SW480 (cell line): ENCODE data around the gene NANOG.
"Not testable (repeated sequence)": the region's sequence is repeated elsewhere in the genome, so short reads cannot be mapped to it uniquely, and the experiment has no call there.

Experiments used
- DNase-seq: peaks from one replicate; pipeline ENCODE4 v3.0.0-alpha.2; 2016; ENCODE audit warnings: low spot score

NANOG gene

DNA sequence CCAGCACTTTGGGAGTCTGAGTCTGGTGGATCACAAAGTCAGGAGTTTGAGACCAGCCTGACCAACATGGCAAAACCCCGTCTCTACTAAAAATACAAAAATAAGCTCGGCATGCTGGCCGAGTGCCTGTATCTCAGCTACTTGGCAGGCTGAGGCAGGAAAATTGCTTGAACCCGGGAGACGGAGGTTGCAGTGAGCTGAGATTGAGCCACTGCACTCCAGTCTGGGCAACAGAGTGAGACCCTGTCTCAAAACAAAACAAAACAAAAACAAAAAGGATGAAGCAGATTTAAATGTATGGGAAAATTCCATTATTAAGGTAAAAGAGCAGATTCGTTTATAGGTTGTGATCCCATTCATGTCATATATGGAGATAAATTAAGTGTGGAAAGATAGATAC is 17.1 kb downstream of the NANOG start:
- DNase-seq: not testable (repeated sequence)

DNA sequence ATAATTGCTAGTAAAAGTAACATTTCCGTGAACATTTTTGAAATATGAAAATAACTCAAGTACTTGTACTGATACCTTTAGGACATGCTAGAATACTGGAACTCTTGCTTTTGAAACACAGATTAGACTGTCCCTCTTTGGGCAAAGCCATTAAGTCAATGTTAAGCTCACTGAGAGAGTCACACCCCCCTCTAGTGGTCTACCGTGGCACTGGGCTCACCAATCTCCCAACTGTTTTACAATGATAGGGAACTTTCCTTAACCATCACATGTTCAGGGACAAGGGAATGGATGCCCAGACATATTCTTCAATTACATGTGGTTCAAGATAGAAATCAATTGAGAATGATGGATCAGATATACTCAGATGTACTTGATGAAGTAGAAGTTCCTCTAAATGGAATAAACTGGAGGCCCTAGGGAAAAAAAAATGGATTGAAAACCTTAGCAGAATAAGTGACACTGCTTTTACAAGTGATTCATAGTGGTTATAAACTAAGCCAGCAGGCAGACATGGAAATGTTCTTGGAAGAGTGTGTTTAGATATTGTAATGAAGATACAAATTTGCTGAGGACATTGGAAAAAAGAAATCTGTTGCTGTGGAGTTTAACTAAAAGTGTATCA is 17.8 kb downstream of the NANOG start:
- peak; percentile 80 for DNase-seq

DNA sequence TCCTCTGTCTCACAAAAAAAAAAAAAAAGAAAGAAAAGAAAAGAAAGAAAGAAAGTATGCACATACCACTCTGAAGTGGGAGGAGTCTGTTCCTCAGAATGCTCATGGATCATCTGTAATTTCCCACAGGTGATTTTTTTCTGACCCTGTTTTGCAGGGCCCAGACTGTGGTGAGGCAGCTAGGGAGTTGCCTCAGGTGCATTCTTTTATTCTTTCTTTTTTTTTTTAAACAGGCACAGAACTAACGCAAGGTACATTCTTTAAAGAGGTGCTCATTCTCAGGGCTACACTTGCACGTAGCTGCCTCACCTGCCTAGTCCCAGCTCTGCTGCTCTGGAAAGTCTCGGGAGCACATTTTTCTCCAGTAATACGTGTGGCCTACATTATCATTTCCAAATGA is 36.6 kb downstream of the NANOG start:
- DNase-seq: peak; percentile 63

DNA sequence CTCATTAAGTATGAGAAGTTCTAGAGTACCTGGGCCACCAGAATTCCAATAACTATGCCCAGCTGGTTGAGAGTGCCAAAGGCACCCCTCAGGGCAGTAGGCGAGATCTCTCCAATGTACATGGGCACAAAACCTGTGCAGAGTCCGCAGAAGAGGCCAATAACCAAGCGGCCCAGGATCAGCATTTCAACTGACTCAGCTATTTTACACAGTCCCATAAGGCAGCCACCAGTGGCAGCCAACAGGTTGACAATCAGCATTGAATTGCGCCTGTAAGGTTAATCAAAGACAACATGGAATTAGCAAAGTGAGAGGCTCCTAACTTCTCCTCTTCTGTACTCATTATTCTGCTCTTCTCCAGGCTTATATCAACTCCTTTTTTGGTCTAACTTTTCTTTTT is 40.5 kb downstream of the NANOG start:
- not testable (repeated sequence) for DNase-seq

DNA sequence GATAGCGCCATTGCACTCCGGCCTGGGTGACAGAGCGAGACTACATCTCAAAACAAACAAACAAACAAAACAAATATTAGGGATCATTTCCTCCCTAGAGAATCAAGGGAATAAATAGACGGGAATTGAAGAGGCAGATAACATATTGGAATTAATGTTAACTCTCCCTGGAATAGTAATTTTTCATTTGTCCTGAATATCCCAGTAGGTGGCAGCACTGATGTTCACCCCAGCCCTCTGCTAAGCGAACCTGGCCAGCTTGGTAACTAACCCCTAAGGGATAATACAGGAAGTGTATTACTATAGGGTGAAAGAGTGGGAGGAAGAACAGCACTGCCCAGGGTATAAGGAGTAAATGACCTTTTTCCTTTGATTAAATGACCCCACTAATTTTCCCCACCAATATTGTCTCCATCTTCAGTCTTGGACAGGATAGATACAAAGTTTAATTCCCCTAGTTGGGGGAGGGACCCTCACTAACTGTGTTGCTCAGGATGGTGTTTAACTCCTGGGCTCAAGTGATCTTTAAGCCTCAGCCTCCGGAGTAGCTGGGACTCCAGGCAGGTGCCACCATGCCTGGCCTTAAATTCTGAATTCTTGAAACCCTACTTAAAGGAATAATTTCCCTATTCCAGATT is 43.0 kb downstream of the NANOG start:
- DNase-seq: peak; percentile 89

DNA sequence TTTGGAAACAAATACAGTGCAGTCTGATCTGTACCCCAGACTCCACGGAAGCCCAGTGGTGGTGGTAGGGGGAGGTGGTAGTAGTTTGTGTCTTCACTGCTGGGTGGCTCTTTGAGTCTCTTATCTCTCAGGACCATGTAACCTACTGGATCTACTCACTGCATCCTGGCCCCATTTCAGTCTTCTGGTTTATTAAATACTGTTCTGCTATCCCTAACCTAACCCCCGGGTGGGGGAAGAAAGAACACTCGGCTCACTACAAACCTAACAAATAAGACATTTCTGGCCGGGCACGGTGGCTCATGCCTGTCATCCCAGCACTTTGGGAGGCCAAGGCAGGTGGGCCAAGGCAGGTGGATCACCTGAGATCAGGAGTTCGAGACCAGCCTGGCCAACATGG is 44.0 kb downstream of the NANOG start:
- DNase-seq: not testable (repeated sequence)

DNA sequence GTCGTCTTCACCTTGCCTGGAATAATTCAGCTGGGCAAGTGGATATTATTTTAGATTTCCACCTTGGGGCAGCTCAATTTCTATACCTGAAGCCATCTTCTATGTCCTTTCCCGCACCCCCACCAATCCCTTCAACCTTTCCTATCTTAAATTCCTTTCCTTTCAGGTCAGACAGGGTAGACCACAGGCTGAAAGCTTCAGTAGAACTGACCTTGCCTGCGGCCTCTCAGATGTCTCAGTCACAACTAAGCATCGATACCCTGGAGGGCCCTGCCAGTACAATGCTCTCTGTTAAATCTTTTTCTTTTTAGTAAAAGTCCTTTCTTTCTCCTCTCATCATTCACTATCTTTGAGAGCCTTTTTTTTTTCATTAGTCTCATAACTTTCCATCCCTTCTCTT is 44.6 kb downstream of the NANOG start:
- peak; percentile 58 for DNase-seq

DNA sequence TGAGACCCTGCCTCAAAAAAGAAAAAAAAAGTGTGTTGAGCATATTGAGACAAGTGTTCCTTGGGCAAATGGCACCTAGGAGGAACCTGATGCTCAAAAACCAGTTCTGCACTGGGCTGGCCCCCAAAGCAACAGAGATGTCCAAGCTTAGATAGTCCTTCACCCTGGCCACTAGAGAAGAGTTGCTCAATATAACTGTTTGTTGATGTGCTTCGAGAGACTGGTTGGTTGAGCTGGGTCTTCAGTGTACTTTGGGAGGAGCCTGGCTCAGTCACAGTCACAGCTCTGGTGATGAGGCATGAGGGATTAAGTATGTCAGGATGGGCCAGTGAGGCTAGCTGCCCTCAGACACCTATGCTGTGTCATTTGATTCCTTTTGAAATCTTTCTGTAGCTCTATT is 45.5 kb downstream of the NANOG start:
- no peak for DNase-seq

DNA sequence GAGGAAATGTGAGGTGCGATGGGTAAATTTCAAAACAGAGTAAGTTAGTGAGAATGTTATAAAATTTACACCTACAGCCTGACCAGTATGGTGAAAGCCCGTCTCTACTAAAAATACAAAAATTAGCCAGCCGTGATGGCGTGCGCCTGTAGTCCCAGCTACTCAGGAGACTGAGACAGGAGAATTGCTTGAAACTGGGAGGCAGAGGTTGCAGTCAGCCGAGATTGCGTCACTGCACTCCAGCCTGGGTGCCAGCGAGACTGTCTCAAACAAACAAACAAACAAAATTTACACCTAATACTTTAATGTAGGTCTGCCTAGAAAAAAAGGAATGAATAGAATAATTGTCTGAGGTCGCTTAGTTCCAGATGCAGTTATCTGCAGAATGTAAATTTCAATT is 45.9 kb downstream of the NANOG start:
- DNase-seq: no peak

DNA sequence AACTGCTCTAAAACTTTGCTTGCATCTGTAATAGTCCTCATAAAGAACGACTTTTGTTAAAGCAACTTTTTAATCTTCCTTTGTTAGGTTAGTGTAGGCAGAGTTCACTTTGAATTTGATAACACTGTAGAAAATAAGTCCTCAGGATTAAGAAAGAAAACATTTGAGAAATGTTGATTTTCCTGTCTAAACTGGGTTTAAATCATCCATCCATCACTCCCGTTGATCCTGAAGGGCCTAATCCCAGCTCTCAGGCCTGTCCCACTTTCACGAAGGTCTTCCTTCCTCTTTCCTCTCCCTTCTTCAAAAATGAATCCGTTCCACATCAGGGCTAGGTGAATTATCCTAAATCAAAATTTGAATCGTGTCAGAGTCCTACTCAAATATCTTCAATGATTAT is 46.6 kb downstream of the NANOG start:
- DNase-seq: no peak

DNA sequence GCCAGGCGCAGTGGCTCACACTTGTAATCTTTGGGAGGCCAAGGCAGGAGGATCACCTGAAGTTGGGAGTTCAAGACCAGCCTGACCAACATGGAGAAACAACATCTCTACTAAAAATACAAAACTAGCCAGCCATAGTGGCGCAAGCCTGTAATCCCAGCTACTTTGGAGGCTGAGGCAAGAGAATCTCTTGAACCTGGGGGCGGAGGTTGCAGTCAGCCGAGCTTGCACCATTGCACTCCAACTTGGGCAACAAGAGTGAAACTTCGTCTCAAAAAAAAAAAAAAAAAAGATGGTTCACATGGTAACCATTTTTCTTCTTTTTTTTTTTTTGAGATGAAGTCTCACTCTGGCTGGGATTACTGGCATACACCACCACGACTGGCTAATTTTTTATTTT is 48.2 kb downstream of the NANOG start:
- DNase-seq: no peak

DNA sequence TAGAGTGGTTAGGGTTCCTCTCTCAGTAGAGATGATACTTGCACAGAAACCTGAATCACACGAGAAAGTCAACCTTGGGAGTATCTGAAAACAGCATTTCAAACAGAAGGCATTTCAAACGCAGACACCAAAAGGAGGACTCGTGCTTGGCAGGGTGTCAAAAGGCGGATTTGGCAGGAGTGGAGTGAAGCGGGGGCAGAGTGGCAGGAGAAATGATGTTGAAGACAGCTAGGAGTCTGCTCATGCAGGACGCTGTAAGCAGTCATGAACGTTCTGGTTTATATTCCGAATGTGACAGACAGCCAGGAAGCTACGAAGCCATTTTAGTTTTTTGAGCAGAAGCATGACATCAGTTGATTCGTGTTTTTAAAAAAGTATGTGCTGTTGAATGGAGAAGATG is 50.0 kb downstream of the NANOG start:
- DNase-seq: not testable (repeated sequence)

DNA sequence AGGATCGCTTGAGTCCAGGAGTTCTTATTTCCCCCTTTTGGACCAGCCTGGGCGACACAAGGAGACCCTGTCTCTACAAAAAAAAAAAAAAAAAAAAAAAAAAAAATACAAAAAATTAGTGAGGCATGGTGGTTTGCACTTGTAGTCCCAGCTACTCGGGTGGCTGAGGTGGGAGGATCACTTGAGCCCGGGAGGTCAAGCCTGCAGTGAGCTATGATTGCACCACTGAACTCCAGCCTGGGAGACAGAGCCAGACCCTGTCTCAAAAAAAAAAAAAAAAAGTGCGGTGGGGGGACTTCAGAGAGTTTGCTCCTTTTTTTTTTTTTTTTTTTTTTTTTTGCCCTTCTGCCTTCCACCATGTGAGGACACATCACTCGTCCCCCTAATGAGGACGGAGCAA is 50.6 kb downstream of the NANOG start:
- DNase-seq: not testable (repeated sequence)

DNA sequence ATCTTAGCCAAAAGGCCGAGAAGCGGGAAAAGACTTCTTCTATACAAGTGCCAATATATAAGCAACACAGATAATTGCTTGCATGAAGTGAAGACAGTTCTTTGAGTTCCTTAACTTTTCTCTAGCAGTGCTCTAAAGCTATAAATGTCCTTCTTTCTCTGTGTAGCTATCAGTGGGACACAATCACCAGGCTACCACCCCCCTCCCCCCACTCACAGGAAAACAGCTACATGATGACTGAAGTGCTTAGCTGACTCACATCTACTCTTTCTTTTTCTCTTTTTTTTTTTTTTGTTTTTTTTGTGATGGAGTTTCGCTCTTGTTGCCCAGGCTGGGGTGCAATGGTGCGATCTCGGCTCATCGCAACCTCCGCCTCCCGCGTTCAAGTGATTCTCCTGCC is 53.2 kb downstream of the NANOG start:
- not testable (repeated sequence) for DNase-seq

DNA sequence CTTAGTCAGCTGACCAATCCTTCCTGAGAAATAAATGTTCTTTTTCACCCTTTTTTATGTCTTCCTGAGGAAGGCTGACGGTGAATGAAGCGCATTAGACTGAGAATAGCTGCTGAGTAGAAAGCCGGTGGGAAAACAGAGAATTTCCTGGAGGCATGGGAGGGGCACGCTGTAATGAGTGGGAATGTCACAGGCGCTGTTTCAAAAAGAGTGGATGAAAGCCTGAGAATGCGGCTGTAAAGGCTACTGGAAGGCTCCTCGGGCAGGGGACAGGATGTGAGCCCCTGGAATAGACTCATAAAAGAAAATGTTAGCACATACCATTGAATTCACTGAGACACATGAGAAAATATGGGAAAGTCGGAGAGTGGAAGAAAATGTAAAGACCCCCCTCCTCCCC is 53.9 kb downstream of the NANOG start:
- DNase-seq: not testable (repeated sequence)

DNA sequence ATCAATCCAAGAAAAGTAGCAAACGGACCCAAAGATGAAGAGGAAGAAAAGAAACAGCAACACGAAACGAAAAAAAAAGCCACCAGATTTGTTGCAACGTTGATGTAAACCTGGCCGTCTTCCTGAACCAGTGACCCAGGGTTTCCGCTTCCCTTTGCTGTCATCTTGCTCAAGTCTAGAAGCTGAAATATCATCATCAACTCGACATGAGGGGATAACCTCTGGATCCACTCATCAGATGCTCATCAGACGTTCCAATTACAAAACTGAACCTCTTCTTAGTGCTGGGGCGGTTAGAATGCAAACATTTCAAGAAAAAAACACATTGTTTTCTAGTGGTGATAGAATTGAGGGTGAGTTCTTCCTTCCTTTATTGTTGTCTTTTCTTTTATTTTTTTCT is 54.4 kb downstream of the NANOG start:
- not testable (repeated sequence) for DNase-seq

DNA sequence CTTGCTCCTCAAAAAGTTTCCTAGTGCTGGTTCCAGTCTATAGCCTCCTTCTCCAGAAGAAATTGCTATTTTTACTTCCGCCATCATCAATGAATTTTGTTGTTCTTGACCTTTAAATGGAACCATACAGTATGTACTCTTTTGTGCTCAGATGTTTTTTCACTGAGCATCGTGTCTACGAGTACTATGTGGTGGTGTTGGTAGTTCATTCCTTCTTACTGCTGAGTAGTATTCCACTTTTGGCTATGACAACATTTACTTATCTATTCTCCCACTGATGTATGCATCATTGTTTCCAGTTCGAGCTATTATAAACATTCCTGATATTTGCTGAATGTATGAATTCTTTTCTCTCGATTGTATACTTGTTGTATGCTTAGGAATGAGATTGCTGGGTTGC is 54.9 kb downstream of the NANOG start:
- DNase-seq: no peak

DNA sequence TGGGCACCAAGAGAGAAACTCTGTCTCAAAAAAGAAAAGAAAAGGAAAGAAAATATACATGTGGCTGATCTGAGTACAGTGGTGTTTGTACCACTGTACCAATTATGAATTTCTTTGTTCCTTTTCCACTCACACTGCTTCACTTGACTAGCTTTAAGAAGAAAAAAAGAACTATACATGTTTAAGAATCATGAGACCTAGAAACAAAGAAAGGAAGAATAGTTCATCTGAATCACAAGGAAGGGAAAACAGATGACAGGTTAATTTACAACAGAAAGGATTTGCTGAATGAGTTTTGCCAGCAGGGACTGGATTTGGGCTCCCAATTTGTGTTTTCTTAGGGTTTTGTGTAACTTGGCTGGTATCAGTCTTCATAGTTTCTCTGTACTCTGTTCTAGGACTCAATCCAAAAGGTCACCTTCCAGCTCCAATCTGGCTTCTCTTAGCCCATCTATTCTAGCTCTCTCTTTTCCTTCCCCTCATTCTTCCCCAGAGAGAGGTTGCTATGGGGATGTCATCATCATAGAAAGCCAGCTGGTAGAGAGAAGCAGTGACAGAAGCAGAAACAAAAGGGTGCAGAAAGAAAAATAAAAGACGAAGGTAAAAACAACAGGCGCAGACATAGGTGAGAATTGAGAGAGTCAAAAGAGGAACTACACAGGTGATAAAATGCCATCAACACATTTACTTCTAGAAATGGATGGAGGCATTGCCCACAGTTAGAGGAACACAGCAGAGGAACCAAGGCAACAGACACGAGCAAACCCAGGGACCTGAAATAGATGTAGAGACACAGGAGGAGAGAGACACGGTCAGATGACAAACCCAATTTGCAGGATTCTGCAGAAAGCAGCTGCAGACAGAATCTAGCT is 58.3 kb downstream of the NANOG start:
- DNase-seq: not testable (repeated sequence)

DNA sequence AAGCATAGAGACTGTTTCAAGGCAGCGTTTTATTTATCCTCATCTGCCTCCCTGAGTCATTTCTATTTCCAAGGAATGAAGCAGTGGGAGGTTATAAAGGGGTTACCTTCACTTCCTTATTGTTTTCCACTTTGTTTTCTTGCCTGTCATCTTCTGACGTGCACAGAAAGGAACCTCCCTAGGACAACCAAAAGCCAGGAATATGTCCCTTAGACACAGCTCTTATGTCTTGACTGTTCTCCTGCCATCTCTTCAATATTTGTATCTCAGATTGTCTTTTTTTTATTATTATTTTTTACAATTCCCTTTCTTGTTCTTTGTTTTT is 58.9 kb downstream of the NANOG start:
- not testable (repeated sequence) for DNase-seq
